Measurements from ENCODE around the gene NUTM2D.
"Not testable (repeated sequence)": the region's sequence is repeated elsewhere in the genome, so short reads cannot be mapped to it uniquely, and the experiment has no call there.

NUTM2D gene

GRCh38 chr10:87357444-87357843 lies at the start of gene NUTM2D:
Gene NUTM2D (plus strand): TSS chr10:87357744. CDS start chr10:87358266, 522 bp downstream.
- not testable (repeated sequence) for H3K4me3 ChIP-seq (ENCODE audit: control insufficient read depth, low read depth, low read length); DNase-seq (ENCODE audit: low read depth)

- H3K4me3 ChIP-seq (ENCODE audit: control insufficient read depth, low read depth, low read length); DNase-seq (ENCODE audit: low read depth): not testable (repeated sequence)
Measured at GRCh38 chr10:87308702-87309101, 48.8 kb upstream of the NUTM2D start.

- H3K4me3 ChIP-seq (ENCODE audit: control insufficient read depth, low read depth, low read length); DNase-seq (ENCODE audit: low read depth): not testable (repeated sequence)
Measured at GRCh38 chr10:87309657-87310056, 47.9 kb upstream of the NUTM2D start.

GRCh38 chr10:87311521-87311920 lies 46.0 kb upstream of the NUTM2D start:
- not testable (repeated sequence) for DNase-seq (ENCODE audit: low read depth); H3K4me3 ChIP-seq (ENCODE audit: control insufficient read depth, low read depth, low read length)

- DNase-seq (ENCODE audit: low read depth); H3K4me3 ChIP-seq (ENCODE audit: control insufficient read depth, low read depth, low read length): not testable (repeated sequence)
Measured at GRCh38 chr10:87313649-87314359, 43.7 kb upstream of the NUTM2D start.

- DNase-seq (ENCODE audit: low read depth); H3K4me3 ChIP-seq (ENCODE audit: control insufficient read depth, low read depth, low read length): not testable (repeated sequence)
Measured at GRCh38 chr10:87314360-87314973, 43.1 kb upstream of the NUTM2D start.

GRCh38 chr10:87321505-87321904 lies 36.0 kb upstream of the NUTM2D start:
- not testable (repeated sequence) for H3K4me3 ChIP-seq (ENCODE audit: control insufficient read depth, low read depth, low read length)
- DNase-seq (ENCODE audit: low read depth), result peak; percentile 14

GRCh38 chr10:87324559-87324958 lies 33.0 kb upstream of the NUTM2D start:
- DNase-seq (ENCODE audit: low read depth); H3K4me3 ChIP-seq (ENCODE audit: control insufficient read depth, low read depth, low read length): not testable (repeated sequence)

GRCh38 chr10:87327958-87328357 lies 29.6 kb upstream of the NUTM2D start:
- DNase-seq (ENCODE audit: low read depth), result not testable (repeated sequence)

GRCh38 chr10:87329131-87329530 lies 28.4 kb upstream of the NUTM2D start:
- DNase-seq (ENCODE audit: low read depth), result not testable (repeated sequence)

More at GRCh38 chr10:87327958-87328357, 29.6 kb upstream of the NUTM2D start:
- not testable (repeated sequence) for H3K4me3 ChIP-seq (ENCODE audit: control insufficient read depth, low read depth, low read length)

GRCh38 chr10:87332687-87333086 lies 24.9 kb upstream of the NUTM2D start:
- peak; percentile 38 for DNase-seq (ENCODE audit: low read depth)

More at GRCh38 chr10:87329131-87329530, 28.4 kb upstream of the NUTM2D start:
- H3K4me3 ChIP-seq (ENCODE audit: control insufficient read depth, low read depth, low read length), result not testable (repeated sequence)

GRCh38 chr10:87340411-87340810 lies 17.1 kb upstream of the NUTM2D start:
- H3K4me3 ChIP-seq (ENCODE audit: control insufficient read depth, low read depth, low read length), result not testable (repeated sequence)

More at GRCh38 chr10:87332687-87333086, 24.9 kb upstream of the NUTM2D start:
- H3K4me3 ChIP-seq (ENCODE audit: control insufficient read depth, low read depth, low read length), result not testable (repeated sequence)

GRCh38 chr10:87341546-87342142 lies 15.9 kb upstream of the NUTM2D start:
- DNase-seq (ENCODE audit: low read depth), result not testable (repeated sequence)
- peak overlapping the region; percentile 35 for H3K4me3 ChIP-seq (ENCODE audit: control insufficient read depth, low read depth, low read length)

More at GRCh38 chr10:87340411-87340810, 17.1 kb upstream of the NUTM2D start:
- DNase-seq (ENCODE audit: low read depth), result peak; percentile 18

- peak overlapping the region; percentile 48 for H3K4me3 ChIP-seq (ENCODE audit: control insufficient read depth, low read depth, low read length)
Measured at GRCh38 chr10:87342249-87342710, 15.3 kb upstream of the NUTM2D start.

More at GRCh38 chr10:87342249-87342710, 15.3 kb upstream of the NUTM2D start:
- peak; percentile 92 for DNase-seq (ENCODE audit: low read depth)
